Sigmoid colon (tissue), 7 donors: ENCODE results near the gene SYF2. TPM values are rescaled to one million over a fixed set of nuclear protein-coding genes. Genes with fewer than 3 reads are reported as not detected.
"Not testable (repeated sequence)": the region's sequence is repeated elsewhere in the genome, so short reads cannot be mapped to it uniquely, and the experiment has no call there.

Experiments
- DNase-seq: peaks from one replicate; pipeline ENCODE4 v3.0.0-alpha.2; 2019
- H3K27ac ChIP-seq, 4 donors: fragments of 200-600 bp; sonication (generic); one replicate each; pipeline ENCODE4 v1.5.1; 2016 to 2019; ENCODE audit warnings: mild to moderate bottlenecking in 1 of 4
- H3K27me3 ChIP-seq, 3 donors: fragments of 200-600 bp; sonication (generic); one replicate each; pipeline ENCODE4 v1.5.1; 2019; ENCODE audit warnings: mild to moderate bottlenecking in 1 of 3
- H3K36me3 ChIP-seq, 4 donors: fragments of 200-600 bp; sonication (generic); one replicate each; pipeline ENCODE4 v1.5.1; 2016 to 2019
- H3K4me1 ChIP-seq, 4 donors: fragments of 200-600 bp; sonication (generic); one replicate each; pipeline ENCODE4 v1.5.1; 2017 to 2019
- H3K4me3 ChIP-seq, 4 donors: fragments of 200-600 bp; sonication (generic); one replicate each; pipeline ENCODE4 v1.5.1; 2017 to 2019; ENCODE audit warnings: mild to moderate bottlenecking in 2 of 4, moderate library complexity in 1 of 4
- H3K9me3 ChIP-seq, 4 donors: fragments of 200-600 bp in 3 of 4; sonication (generic) in 3 of 4; one replicate each; pipeline versions ENCODE4 v1.5.1 to v1.6.1; 2013 to 2019
- CTCF ChIP-seq, 4 experiments: fragments of 450-650 bp in 3 of 4; fragments of 200-600 bp in 1 of 4; IDR thresholded peaks; one replicate each; pipeline ENCODE4 v1.5.1; 2016 to 2019; ENCODE audit warnings: antibody characterized with exemption in 4 of 4, mild to moderate bottlenecking in 3 of 4, moderate library complexity in 2 of 4
- EP300 ChIP-seq, 4 donors: sonication (generic); formaldehyde crosslinking; IDR thresholded peaks; one replicate each; pipeline ENCODE4 v1.6.1; 2017; ENCODE audit warnings: antibody characterized with exemption in 4 of 4
- POLR2A ChIP-seq, 2 donors: fragments of 450-650 bp; IDR thresholded peaks; one replicate each; pipeline ENCODE4 v1.6.1; 2016; ENCODE audit warnings: antibody characterized with exemption in 2 of 2, mild to moderate bottlenecking in 2 of 2, moderate library complexity in 2 of 2
- POLR2AphosphoS5 ChIP-seq, 4 donors: sonication (generic); formaldehyde crosslinking; IDR thresholded peaks; one replicate each; pipeline ENCODE4 v1.6.1; 2017; ENCODE audit warnings: antibody characterized with exemption in 4 of 4
- WGBS, 2 donors: extraction: QIAGEN DNeasy Blood & Tissue Kit; methylation state at CpG; one replicate each; pipeline ENCODE4 v1.1.7; 2013; 5-methylcytosine and 5-hydroxymethylcytosine counted together
- intact Hi-C: fragments of 100-400 bp; cut with DNase I; formaldehyde crosslinking; loops from one replicate; pipeline ENCODE4 v1.15.1; 2023
- polyA plus RNA-seq, 3 donors: library from polyadenylated mRNA; stranded (reverse); fragments of 200-250 nt; gene quantifications; one replicate each; pipeline ENCODE4 v1.2.3, GENCODE V29; 2013
- total RNA-seq, 4 donors: library from RNA; depleted of rRNA; stranded (reverse); fragments of >200 nt; gene quantifications; one replicate each; pipeline ENCODE4 v1.1.0, GENCODE V29; 2016
- donor health status: healthy with polysubstance abuse.
- donor health status: Bipolar disorder and iron deficiency.
- donor health status: healthy.

The SYF2 gene
- total and polyA plus RNA-seq, 7 donors = 58.2 to 138 (median 95.2) TPM

GRCh38 chr1:25239681-25240541, 7.6 kb upstream of the SYF2 start:
- H3K4me1 ChIP-seq = peaks cover 0 to 47% (median 28%) of the 10 kb centered on the region in 4 donors
- 1% methylated on average over 41 of the region's 41 CpGs for WGBS, 2 donors
- H3K4me3 ChIP-seq = peak overlapping the region; percentile 24 to 54 (median 50)
- peaks cover 20 to 42% (median 24%) of the 10 kb centered on the region in 4 donors for H3K36me3 ChIP-seq
- H3K27me3 ChIP-seq = no peaks in the 10 kb centered on the region
- intact Hi-C loops = loop anchor here (2.0 to 10.0 kb wide), 4 partner anchors 99 to 595 kb away; partner anchors contain the start of genes MACO1, MTFR1L, SRRM1 and TMEM50A
- DNase-seq = peak; percentile 97
- peak in 3 of 4 experiments; percentile 33 to 52 (median 49) for TF ChIP-seq CTCF (IDR thresholded peaks at IDR 0.05)
- peak; percentile 42 to 66 (median 60) for TF ChIP-seq POLR2AphosphoS5 (IDR thresholded peaks at IDR 0.05)
- peak in 1 of 4 donors; percentile 24 for TF ChIP-seq EP300 (IDR thresholded peaks at IDR 0.05)
- peak in 1 of 2 donors; percentile 7 for TF ChIP-seq POLR2A (IDR thresholded peaks at IDR 0.05)
- no peaks in the 10 kb centered on the region for H3K9me3 ChIP-seq
- peak overlapping the region; percentile 90 to 92 (median 90) for H3K27ac ChIP-seq

GRCh38 chr1:25238046-25238445, 5.7 kb upstream of the SYF2 start:
- Histone ChIP-seq H3K9me3 (no peaks in the 10 kb centered on the region), H3K27ac (no peak overlapping the region), H3K4me1 (peaks cover 0 to 51% (median 32%) of the 10 kb centered on the region in 4 donors), H3K36me3 (peaks cover 8 to 23% (median 11%) of the 10 kb centered on the region in 4 donors), H3K27me3 (no peaks in the 10 kb centered on the region), H3K4me3 (no peak overlapping the region)
- TF ChIP-seq CTCF (IDR thresholded peaks at IDR 0.05) = no peak
- no peak for TF ChIP-seq POLR2A (IDR thresholded peaks at IDR 0.05)
- no peak for TF ChIP-seq EP300 (IDR thresholded peaks at IDR 0.05)
- no peak for TF ChIP-seq POLR2AphosphoS5 (IDR thresholded peaks at IDR 0.05)
- WGBS, 2 donors = 82 to 95% methylated on average over 11 of the region's 11 CpGs
- DNase-seq = no peak
- intact Hi-C loops = loop anchor here (5.0 to 10.0 kb wide), 2 partner anchors 194 to 593 kb away; partner anchors contain the start of genes MACO1 and SRRM1

GRCh38 chr1:25236261-25236660, 4.0 kb upstream of the SYF2 start:
- H3K27me3 ChIP-seq, H3K27ac ChIP-seq, DNase-seq, H3K36me3 ChIP-seq, H3K9me3 ChIP-seq, H3K4me3 ChIP-seq: not testable (repeated sequence)
- intact Hi-C loops = loop anchor here (5.0 to 10.0 kb wide), 2 partner anchors 196 to 591 kb away; partner anchors contain the start of genes MACO1 and SRRM1
- H3K4me1 ChIP-seq = peaks cover 0 to 54% (median 39%) of the 10 kb centered on the region in 4 donors
- WGBS, 2 donors = 93 to 98% methylated on average over 7 of the region's 7 CpGs

GRCh38 chr1:25235411-25235810, 3.1 kb upstream of the SYF2 start:
- peaks cover 0 to 52% (median 36%) of the 10 kb centered on the region in 4 donors for H3K4me1 ChIP-seq
- not testable (repeated sequence) for DNase-seq, H3K36me3 ChIP-seq, H3K27me3 ChIP-seq, H3K4me3 ChIP-seq, H3K9me3 ChIP-seq, H3K27ac ChIP-seq
- WGBS, 2 donors = 97 to 98% methylated on average over 10 of the region's 10 CpGs
- intact Hi-C loops = loop anchor here (5.0 to 10.0 kb wide), 2 partner anchors 197 to 591 kb away; partner anchors contain the start of genes MACO1 and SRRM1

- WGBS, 2 donors = 20 to 23% methylated on average over 13 of the region's 13 CpGs
- H3K9me3 ChIP-seq = no peaks in the 10 kb centered on the region
- H3K4me3 ChIP-seq = peak overlapping the region; percentile 81 to 97 (median 86)
- TF ChIP-seq POLR2AphosphoS5 (IDR thresholded peaks at IDR 0.05) (peak in 2 of 4 donors; percentile 44 to 47), EP300 (IDR thresholded peaks at IDR 0.05) (no peak), POLR2A (IDR thresholded peaks at IDR 0.05) (no peak), CTCF (IDR thresholded peaks at IDR 0.05) (no peak)
- DNase-seq = peak; percentile 92
- H3K36me3 ChIP-seq = peaks cover 3 to 26% (median 13%) of the 10 kb centered on the region in 4 donors
- no peaks in the 10 kb centered on the region for H3K27me3 ChIP-seq
- H3K27ac ChIP-seq = peak overlapping the region; percentile 91 to 93 (median 92)
- intact Hi-C loops = loop anchor here (10.0 kb wide), 1 partner anchor 588 kb away; the partner anchor contains the start of gene SRRM1
- peaks cover 0 to 46% (median 24%) of the 10 kb centered on the region in 4 donors for H3K4me1 ChIP-seq
These were observed 823 bp upstream of the SYF2 start for GRCh38 chr1:25232866-25233784.
